Endothelial cell of umbilical vein (primary cell): Measurements from ENCODE around the gene RHCG. TPM values are rescaled to one million over a fixed set of nuclear protein-coding genes. Genes with fewer than 3 reads are reported as not detected.

ENCODE experiments used
- BruUV-seq: library from RNA; stranded (reverse); fragments of 400-500 nt; replicated peaks from 2 replicates; lab custom pipeline; 2021; lab: Mats Ljungman, UMichigan
- CTCF ChIA-PET: fragments of 300-600, 350-600 bp; sonication (Branson Sonifier 250); formaldehyde crosslinking; loops from one replicate; lab custom pipeline; 2021; ENCODE audit warnings: antibody characterized with exemption, inconsistent platforms; lab: Charles Lee
- POLR2A ChIA-PET: fragments of 300-600, 350-600 bp; sonication (Branson Sonifier 250); formaldehyde crosslinking; loops from one replicate; lab custom pipeline; 2021; ENCODE audit warnings: antibody characterized with exemption, inconsistent platforms; lab: Charles Lee
- DNase-seq: peaks from one replicate; pipeline ENCODE4 v3.0.0-alpha.2; 2011; ENCODE audit warnings: low read depth, low spot score
- FAIRE-seq: peaks from 2 replicates; lab custom pipeline; 2011; peaks lifted over from hg19 to GRCh38; lab: Jason Lieb, UNC
- H2AFZ ChIP-seq: 2 replicates; pipeline ENCODE4 v1.6.0; 2012; ENCODE audit warnings: low read depth, low read length, control low read depth, inconsistent platforms
- H3K27ac ChIP-seq: 2 replicates; pipeline ENCODE4 v1.5.1; 2011; ENCODE audit warnings: low read depth, mild to moderate bottlenecking, control low read depth, low read length, moderate library complexity; ENCODE audit not compliant: insufficient read depth
- H3K27me3 ChIP-seq, 2 experiments: 2 replicates each; pipeline versions ENCODE4 v1.6.0 to v1.6.1; 2011; ENCODE audit warnings: low read length in 2 of 2, mixed read lengths in 1 of 2; ENCODE audit not compliant: control insufficient read depth in 2 of 2, insufficient read depth in 2 of 2
- H3K36me3 ChIP-seq, 2 experiments: 2 replicates in 1 of 2; 3 replicates in 1 of 2; pipeline ENCODE4 v1.5.1; 2011; ENCODE audit warnings: low read length in 2 of 2, mild to moderate bottlenecking in 1 of 2, moderate library complexity in 1 of 2; ENCODE audit not compliant: control insufficient read depth in 2 of 2, insufficient read depth in 2 of 2; ENCODE audit errors: extremely low read depth in 1 of 2
- H3K4me1 ChIP-seq: 3 replicates; pipeline ENCODE4 v1.5.1; 2011; ENCODE audit warnings: mild to moderate bottlenecking, low read length; ENCODE audit not compliant: control insufficient read depth, insufficient read depth; ENCODE audit errors: extremely low read depth
- H3K4me2 ChIP-seq: 2 replicates; pipeline ENCODE4 v1.6.1; 2011; ENCODE audit warnings: low read length, control low read depth, mixed read lengths; ENCODE audit not compliant: insufficient read depth
- H3K4me3 ChIP-seq, 3 experiments: fragments of 200-600 bp in 1 of 3; sonication (generic), shearing (Covaris generic) in 1 of 3; replicated peaks in 1 of 3; 2 replicates each; pipeline ENCODE4 v1.5.1; 2011 to 2016; ENCODE audit warnings: control low read depth in 3 of 3, low read length in 3 of 3, mild to moderate bottlenecking in 2 of 3, inconsistent platforms in 1 of 3, low read depth in 1 of 3, moderate library complexity in 1 of 3; ENCODE audit not compliant: insufficient read depth in 1 of 3
- H3K79me2 ChIP-seq: 2 replicates; pipeline ENCODE4 v1.6.0; 2012; ENCODE audit warnings: low read length, inconsistent platforms; ENCODE audit not compliant: control insufficient read depth, insufficient read depth
- H3K9ac ChIP-seq: replicated peaks from 2 replicates; pipeline ENCODE3; 2011; ENCODE audit warnings: low read length, control low read depth; ENCODE audit not compliant: insufficient read depth; ENCODE audit errors: extremely low read depth
- H3K9me1 ChIP-seq: replicated peaks from 3 replicates; pipeline ENCODE4 v1.6.0; 2011; ENCODE audit warnings: mild to moderate bottlenecking, low read length; ENCODE audit not compliant: control insufficient read depth, insufficient read depth; ENCODE audit errors: extremely low read depth
- H3K9me3 ChIP-seq: replicated peaks from 2 replicates; pipeline ENCODE4 v1.5.1; 2012; ENCODE audit warnings: low read length, inconsistent platforms; ENCODE audit not compliant: control insufficient read depth, insufficient read depth
- H4K20me1 ChIP-seq: replicated peaks from 2 replicates; pipeline ENCODE3; 2011; ENCODE audit warnings: mild to moderate bottlenecking, low read length; ENCODE audit not compliant: control insufficient read depth, insufficient read depth; ENCODE audit errors: extremely low read depth
- CTCF ChIP-seq, 2 donors: IDR thresholded peaks; 1 replicate in 1 of 2; 2 replicates in 1 of 2; pipeline ENCODE4 v1.5.1; 2011; ENCODE audit warnings: low read length in 2 of 2, mild to moderate bottlenecking in 2 of 2, moderate library complexity in 2 of 2, control low read depth in 1 of 2, inconsistent platforms in 1 of 2, low read depth in 1 of 2; ENCODE audit not compliant: insufficient read depth in 1 of 2; ENCODE audit errors: extremely low read depth in 1 of 2
- EZH2 ChIP-seq: IDR thresholded peaks from 2 replicates; pipeline ENCODE4 v1.6.1; 2012; ENCODE audit warnings: borderline replicate concordance, low read depth, mild to moderate bottlenecking, moderate library complexity, low read length, inconsistent platforms; ENCODE audit not compliant: severe bottlenecking
- FOS ChIP-seq: IDR thresholded peaks from 2 replicates; pipeline ENCODE4 v1.6.1; 2011; ENCODE audit warnings: mild to moderate bottlenecking, low read length, moderate library complexity, borderline replicate concordance; ENCODE audit not compliant: insufficient read depth
- GATA2 ChIP-seq: IDR thresholded peaks from 2 replicates; pipeline ENCODE4 v1.7.0; 2011; ENCODE audit warnings: low read depth, mild to moderate bottlenecking, moderate library complexity, mixed read lengths, low read length; ENCODE audit not compliant: insufficient read length, insufficient read depth
- JUN ChIP-seq: IDR thresholded peaks from 2 replicates; pipeline ENCODE4 v1.6.1; 2011; ENCODE audit warnings: borderline replicate concordance, low read depth; ENCODE audit not compliant: insufficient read length, insufficient read depth
- MAX ChIP-seq: IDR thresholded peaks from 2 replicates; pipeline ENCODE4 v1.6.1; 2011; ENCODE audit not compliant: insufficient read depth, insufficient read length
- MYC ChIP-seq: IDR thresholded peaks from one replicate; pipeline ENCODE4 v1.6.1; 2011; ENCODE audit warnings: mild to moderate bottlenecking, low read depth, low read length
- POLR2A ChIP-seq: IDR thresholded peaks from 2 replicates; pipeline ENCODE4 v1.6.1; 2012; ENCODE audit warnings: low read depth, mild to moderate bottlenecking, control low read depth, low read length
- POLR2AphosphoS5 ChIP-seq: IDR thresholded peaks from 2 replicates; pipeline ENCODE4 v1.6.1; 2012; ENCODE audit warnings: low read depth, mild to moderate bottlenecking, control low read depth, low read length, moderate library complexity; ENCODE audit not compliant: insufficient read depth
- dilution Hi-C: fragments of 300-500 bp; cut with MboI; formaldehyde crosslinking; loops from one replicate; pipeline ENCODE4 v1.15.0; 2019; ENCODE audit warnings: low sequenced_read_pairs; ENCODE audit not compliant: extremely low pct_ligation_motif_present
- intact Hi-C: fragments of 100-400 bp; cut with micrococcal nuclease; formaldehyde crosslinking; loops from one replicate; pipeline ENCODE4 v1.10.0; 2022
- polyA plus RNA-seq, 4 experiments: library from polyadenylated mRNA; depleted of rRNA in 3 of 4; stranded (reverse) in 3 of 4; unstranded in 1 of 4; fragments of >200 nt; gene quantifications; 2 replicates each; pipeline versions ENCODE4 v1.2.1 to v1.2.3, GENCODE V29; 2011 to 2012; ENCODE audit warnings: missing spikeins in 1 of 4
- total RNA-seq: library from RNA; stranded (reverse); gene quantifications from 2 replicates; pipeline ENCODE4 v1.2.3, GENCODE V29; 2021

Gene RHCG
- total and polyA plus RNA-seq, 2 donors (not counting 3 experiments of a cell fraction or from before 2014, with no cell fraction given) = not detected

- dilution Hi-C loops = no loop called here
- CTCF ChIA-PET = interaction anchor here (0.8 to 3.4 kb wide), 6 partner anchors 11 to 222 kb away, joined by 4 to 221 read pairs (median 12); no protein-coding TSS in a partner anchor
- intact Hi-C loops = no loop called here
Observed at GRCh38 chr15:89429023-89429422, 67.4 kb downstream of the RHCG start.

GRCh38 chr15:89428246-89428645 lies 68.1 kb downstream of the RHCG start:
- ChIA-PET POLR2A (no interaction called here), CTCF (interaction anchor here (0.8 to 3.4 kb wide), 4 partner anchors 10 to 222 kb away, joined by 4 to 221 read pairs (median 36); no protein-coding TSS in a partner anchor)
- Histone ChIP-seq H3K27me3 (peaks cover 4 to 14% of the 10 kb centered on the region in 2 experiments), H3K4me3 (no peak overlapping the region), H3K79me2 (no peaks in the 10 kb centered on the region), H3K9me1 (no peaks in the 10 kb centered on the region), H2AFZ (no peak overlapping the region), H3K27ac (no peak overlapping the region), H4K20me1 (no peaks in the 10 kb centered on the region), H3K4me1 (peaks cover 3% of the 10 kb centered on the region), H3K36me3 (no peaks in the 10 kb centered on the region), H3K9me3 (no peaks in the 10 kb centered on the region), H3K4me2 (no peak overlapping the region), H3K9ac (no peak overlapping the region)
- no TSS peak for BruUV-seq
- dilution Hi-C loops = no loop called here
- no peak for TF ChIP-seq MYC
- TF ChIP-seq CTCF (IDR thresholded peaks at IDR 0.05; ENCODE audit: extremely low read depth in 1 of 2, insufficient read depth in 1 of 2, low read depth in 1 of 2, low read length in 2 of 2) = no peak
- no peak for TF ChIP-seq POLR2AphosphoS5
- TF ChIP-seq EZH2 = no peak
- no peak for TF ChIP-seq JUN
- TF ChIP-seq FOS = no peak
- no peak for TF ChIP-seq POLR2A
- no peak for TF ChIP-seq MAX
- intact Hi-C loops = no loop called here
- FAIRE-seq = no peak
- no peak for DNase-seq

More at GRCh38 chr15:89429023-89429422, 67.4 kb downstream of the RHCG start:
- DNase-seq = no peak
- H3K4me1 ChIP-seq = peaks cover 3% of the 10 kb centered on the region
- TF ChIP-seq POLR2AphosphoS5 (no peak), POLR2A (no peak), MAX (no peak), JUN (no peak), FOS (no peak), EZH2 (no peak), GATA2 (no peak), MYC (no peak)
- H3K27me3 ChIP-seq = peaks cover 3 to 14% of the 10 kb centered on the region in 2 experiments
- H3K27ac ChIP-seq = no peak overlapping the region
- no peak overlapping the region for H3K9ac ChIP-seq
- no peak overlapping the region for H3K4me2 ChIP-seq
- H2AFZ ChIP-seq = no peak overlapping the region
- BruUV-seq = no TSS peak
- no peak for FAIRE-seq
- H3K9me1 ChIP-seq = no peaks in the 10 kb centered on the region
- no peaks in the 10 kb centered on the region for H3K9me3 ChIP-seq
- no peaks in the 10 kb centered on the region for H3K79me2 ChIP-seq
- no peak overlapping the region for H3K4me3 ChIP-seq
- no peaks in the 10 kb centered on the region for H3K36me3 ChIP-seq
- POLR2A ChIA-PET = no interaction called here
- H4K20me1 ChIP-seq = no peaks in the 10 kb centered on the region
